SK-N-SH treated with all-trans-retinoic acid at 6 μM for 48 hours (cell line): ENCODE data around the gene TXNDC11.

Source experiments
- ATAC-seq: fragments of 200-7000 bp; cut with Tn5 transposase; 3 replicates; pipeline ENCODE4 v1.9.1; 2020; ENCODE audit warnings: mild to moderate bottlenecking, moderate library complexity
- ARNTL ChIP-seq: fragments of 450-650 bp; formaldehyde crosslinking; IDR thresholded peaks from 2 replicates; pipeline ENCODE4 v1.5.0; 2020; ENCODE audit warnings: low read depth, mild to moderate bottlenecking, moderate library complexity, borderline replicate concordance
- BACH2 ChIP-seq: fragments of 250-450 bp; sonication (Bioruptor Pico); IDR thresholded peaks from 2 replicates; pipeline ENCODE4 v1.9.0; 2021; ENCODE audit warnings: mild to moderate bottlenecking, borderline replicate concordance
- CREB5 ChIP-seq: fragments of 250-450 bp; sonication (Bioruptor Pico); IDR thresholded peaks from 2 replicates; pipeline ENCODE4 v1.5.1; 2020; ENCODE audit warnings: low read depth, mild to moderate bottlenecking, moderate library complexity
- CSRNP3 ChIP-seq: fragments of 250-450 bp; sonication (Bioruptor Pico); IDR thresholded peaks from 2 replicates; pipeline ENCODE4 v1.5.1; 2021; ENCODE audit warnings: mild to moderate bottlenecking, moderate library complexity
- ESRRG ChIP-seq: fragments of 250-450 bp; sonication (Bioruptor Pico); IDR thresholded peaks from 2 replicates; pipeline ENCODE4 v1.6.1; 2021; ENCODE audit warnings: mild to moderate bottlenecking
- GLIS3 ChIP-seq: fragments of 250-450 bp; sonication (Bioruptor Pico); IDR thresholded peaks from 2 replicates; pipeline ENCODE4 v1.5.0; 2020; ENCODE audit warnings: mild to moderate bottlenecking, moderate library complexity
- ISL1 ChIP-seq: fragments of 250-450 bp; sonication (Bioruptor Pico); IDR thresholded peaks from 2 replicates; pipeline ENCODE4 v2.1.2; 2022; ENCODE audit warnings: mild to moderate bottlenecking, moderate library complexity
- PATZ1 ChIP-seq: fragments of 250-450 bp; sonication (Bioruptor Pico); IDR thresholded peaks from 2 replicates; pipeline ENCODE4 v1.8.0; 2020; ENCODE audit warnings: mild to moderate bottlenecking, moderate library complexity, borderline replicate concordance
- PPARA ChIP-seq: fragments of 250-450 bp; sonication (Bioruptor Pico); IDR thresholded peaks from 2 replicates; pipeline ENCODE4 v1.5.0; 2020; ENCODE audit warnings: mild to moderate bottlenecking, borderline replicate concordance
- RARB ChIP-seq: fragments of 250-450 bp; sonication (Bioruptor Pico); IDR thresholded peaks from 2 replicates; pipeline ENCODE4 v1.8.0; 2021; ENCODE audit warnings: mild to moderate bottlenecking, moderate library complexity
- SNAI2 ChIP-seq: fragments of 250-450 bp; sonication (Bioruptor Pico); IDR thresholded peaks from 2 replicates; pipeline ENCODE4 v1.5.0; 2020; ENCODE audit warnings: mild to moderate bottlenecking, moderate library complexity
- TCF4 ChIP-seq: fragments of 250-450 bp; sonication (Bioruptor Pico); IDR thresholded peaks from 2 replicates; pipeline ENCODE4 v1.8.0; 2021; ENCODE audit warnings: mild to moderate bottlenecking, moderate library complexity, borderline replicate concordance
- TOX ChIP-seq: fragments of 250-450 bp; sonication (Bioruptor Pico); IDR thresholded peaks from 2 replicates; pipeline ENCODE4 v1.8.0; 2021; ENCODE audit warnings: mild to moderate bottlenecking, moderate library complexity, borderline replicate concordance
- TSHZ2 ChIP-seq: fragments of 250-450 bp; sonication (Bioruptor Pico); IDR thresholded peaks from 2 replicates; pipeline ENCODE4 v1.5.0; 2020; ENCODE audit warnings: mild to moderate bottlenecking, moderate library complexity
- ZC3H10 ChIP-seq: fragments of 250-450 bp; sonication (Bioruptor Pico); IDR thresholded peaks from 2 replicates; pipeline ENCODE4 v1.5.1; 2021; ENCODE audit warnings: mild to moderate bottlenecking, moderate library complexity
- ZFP3 ChIP-seq: fragments of 250-450 bp; sonication (Bioruptor Pico); IDR thresholded peaks from 2 replicates; pipeline ENCODE4 v1.5.0; 2020; ENCODE audit warnings: mild to moderate bottlenecking, moderate library complexity
- ZNF70 ChIP-seq: fragments of 450-650 bp; formaldehyde crosslinking; IDR thresholded peaks from 2 replicates; pipeline ENCODE4 v1.5.0; 2020; ENCODE audit warnings: mild to moderate bottlenecking, moderate library complexity
- ZNF8 ChIP-seq: fragments of 450-650 bp; formaldehyde crosslinking; IDR thresholded peaks from 2 replicates; pipeline ENCODE4 v1.5.0; 2020; ENCODE audit warnings: mild to moderate bottlenecking, moderate library complexity

TXNDC11 gene

GRCh38 chr16:11708421-11708820, 34.2 kb downstream of the TXNDC11 start:
- TF ChIP-seq ZNF8 (CRISPR knock-in tag) = no peak
- no peak; the same call in 2 of the 3 replicates for ATAC-seq

- ATAC-seq = no peak
- TF ChIP-seq ESRRG (CRISPR knock-in tag) = no peak
- no peak for TF ChIP-seq TCF4 (CRISPR knock-in tag)
- TF ChIP-seq CSRNP3 (CRISPR knock-in tag) = no peak
- TF ChIP-seq ZNF70 (CRISPR knock-in tag) = no peak
- TF ChIP-seq SNAI2 (CRISPR knock-in tag) = no peak
- TF ChIP-seq PATZ1 = no peak
- no peak for TF ChIP-seq ZNF8 (CRISPR knock-in tag)
- no peak for TF ChIP-seq CREB5 (CRISPR knock-in tag)
- no peak for TF ChIP-seq ISL1 (CRISPR knock-in tag)
- TF ChIP-seq GLIS3 (CRISPR knock-in tag) = no peak
- no peak for TF ChIP-seq RARB (CRISPR knock-in tag)
Measured at GRCh38 chr16:11707679-11708197, 34.9 kb downstream of the TXNDC11 start.

- ATAC-seq = no peak
- TF ChIP-seq ZC3H10 (CRISPR knock-in tag) (no peak), RARB (CRISPR knock-in tag) (no peak), ZNF8 (CRISPR knock-in tag) (no peak), TSHZ2 (CRISPR knock-in tag) (no peak), CSRNP3 (CRISPR knock-in tag) (no peak), CREB5 (CRISPR knock-in tag) (no peak), ZFP3 (no peak)
Measured at GRCh38 chr16:11706180-11706742, 36.4 kb downstream of the TXNDC11 start.

- ATAC-seq = no peak
- no peak for TF ChIP-seq RARB (CRISPR knock-in tag)
- TF ChIP-seq CSRNP3 (CRISPR knock-in tag) = no peak
- TF ChIP-seq TOX (CRISPR knock-in tag) = no peak
- TF ChIP-seq ZNF8 (CRISPR knock-in tag) = no peak
- TF ChIP-seq BACH2 (CRISPR knock-in tag) = no peak
- no peak for TF ChIP-seq PPARA (CRISPR knock-in tag)
- no peak for TF ChIP-seq PATZ1
- TF ChIP-seq ARNTL (CRISPR knock-in tag) = no peak
Measured at GRCh38 chr16:11705311-11706025, 37.2 kb downstream of the TXNDC11 start.
